Karpas-422 (cell line): ENCODE measurements around the gene SLC5A10. TPM values are rescaled to one million over a fixed set of nuclear protein-coding genes. Genes with fewer than 3 reads are reported as not detected.
"Not testable (repeated sequence)": the region's sequence is repeated elsewhere in the genome, so short reads cannot be mapped to it uniquely, and the experiment has no call there.

ENCODE experiments used
- DNase-seq: peaks from one replicate; pipeline ENCODE4 v3.0.0-alpha.2; 2015
- H2AFZ ChIP-seq: fragments of 200-600 bp; sonication (generic); 2 replicates; pipeline ENCODE4 v1.6.1; 2014; ENCODE audit warnings: antibody characterized with exemption, low read length, mixed read lengths
- H3K27ac ChIP-seq: fragments of 200-600 bp; sonication (generic); 2 replicates; pipeline ENCODE4 v1.5.1; 2014; ENCODE audit warnings: mild to moderate bottlenecking, low read length, moderate library complexity
- H3K27me3 ChIP-seq: fragments of 200-600 bp; sonication (generic); 2 replicates; pipeline ENCODE4 v1.6.1; 2014; ENCODE audit warnings: low read length, mixed read lengths
- H3K36me3 ChIP-seq: fragments of 200-600 bp; sonication (generic); 2 replicates; pipeline ENCODE4 v1.6.1; 2014; ENCODE audit warnings: low read length, mixed read lengths; ENCODE audit not compliant: insufficient read depth
- H3K4me1 ChIP-seq: fragments of 200-600 bp; sonication (generic); 2 replicates; pipeline ENCODE4 v1.6.1; 2014; ENCODE audit warnings: mild to moderate bottlenecking, low read length, mixed read lengths
- H3K4me2 ChIP-seq: fragments of 200-600 bp; sonication (generic); 2 replicates; pipeline ENCODE4 v1.6.1; 2014; ENCODE audit warnings: low read length, low read depth, mild to moderate bottlenecking; ENCODE audit not compliant: poor library complexity, severe bottlenecking
- H3K4me3 ChIP-seq: fragments of 200-600 bp; sonication (generic); 2 replicates; pipeline ENCODE4 v1.5.1; 2014; ENCODE audit warnings: mild to moderate bottlenecking, antibody characterized with exemption, low read length, mixed read lengths
- H3K79me2 ChIP-seq: fragments of 200-600 bp; sonication (generic); 2 replicates; pipeline ENCODE4 v1.6.1; 2014; ENCODE audit warnings: mild to moderate bottlenecking, low read length, mixed read lengths
- H3K9ac ChIP-seq: fragments of 200-600 bp; sonication (generic); 2 replicates; pipeline ENCODE4 v1.6.0; 2014; ENCODE audit warnings: low read length
- H3K9me2 ChIP-seq: fragments of 200-600 bp; sonication (generic), shearing (Covaris generic); replicated peaks from 2 replicates; pipeline ENCODE4 v1.6.0; 2014; ENCODE audit warnings: mild to moderate bottlenecking, low read length, moderate library complexity; ENCODE audit not compliant: insufficient read depth
- H3K9me3 ChIP-seq: fragments of 300-700, 200-600 bp; sonication (generic); 2 replicates; pipeline ENCODE4 v1.6.1; 2014; ENCODE audit warnings: low read length, mixed read lengths
- H4K20me1 ChIP-seq: fragments of 200-600 bp; sonication (generic); 2 replicates; pipeline ENCODE4 v1.6.1; 2014; ENCODE audit warnings: mild to moderate bottlenecking, antibody characterized with exemption, low read length, low read depth; ENCODE audit not compliant: insufficient read depth
- total RNA-seq: library from RNA; depleted of rRNA; stranded (reverse); fragments of >200 nt; shearing (Covaris generic); gene quantifications from 2 replicates; pipeline ENCODE4 v1.2.3, GENCODE V29; 2014; ENCODE audit warnings: low replicate concordance

Gene SLC5A10
- total RNA-seq, 1 experiment from 2014 or later: not detected

DNA sequence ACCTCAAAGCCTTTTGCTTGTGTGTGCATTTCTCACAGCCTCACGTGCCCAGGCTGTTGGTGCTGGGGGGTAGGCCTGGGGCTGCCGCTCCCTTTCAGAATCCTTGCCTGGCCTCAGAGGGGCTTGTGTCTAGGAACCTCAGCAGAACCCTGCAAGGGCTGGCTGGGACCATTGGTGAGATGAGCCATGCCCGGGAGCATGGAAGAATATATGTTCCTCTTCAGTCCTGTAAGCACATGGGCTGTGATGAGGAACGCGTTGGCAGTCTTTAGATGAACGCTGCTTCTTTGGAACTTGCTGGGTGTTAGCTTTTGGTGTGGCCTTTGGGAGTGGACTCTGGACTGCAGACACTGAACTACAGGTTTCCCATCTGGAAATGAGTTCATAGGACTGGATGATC, 32.0 kb upstream of the SLC5A10 start:
- peak; percentile 50 for DNase-seq
- H3K4me1 ChIP-seq: peaks cover 78% of the 10 kb centered on the region
- no peaks in the 10 kb centered on the region for H3K27me3 ChIP-seq
- peak overlapping the region; percentile 51 for H3K9ac ChIP-seq
- H3K4me3 ChIP-seq: no peak overlapping the region
- H3K79me2 ChIP-seq: peaks cover 54% of the 10 kb centered on the region
- H3K36me3 ChIP-seq: peaks cover 28% of the 10 kb centered on the region
- peak overlapping the region; percentile 95 for H3K27ac ChIP-seq
- no peaks in the 10 kb centered on the region for H4K20me1 ChIP-seq
- no peak overlapping the region for H2AFZ ChIP-seq
- no peaks in the 10 kb centered on the region for H3K9me3 ChIP-seq
- no peaks in the 10 kb centered on the region for H3K9me2 ChIP-seq
- H3K4me2 ChIP-seq: peak overlapping the region; percentile 71

- peak; percentile 79 for DNase-seq
- Histone ChIP-seq H3K9me2 (no peaks in the 10 kb centered on the region), H3K4me1 (peaks cover 68% of the 10 kb centered on the region), H2AFZ (no peak overlapping the region), H3K4me3 (peak overlapping the region; percentile 46), H3K9me3 (no peaks in the 10 kb centered on the region), H3K36me3 (peaks cover 34% of the 10 kb centered on the region), H3K9ac (peak overlapping the region; percentile 62), H3K27me3 (no peaks in the 10 kb centered on the region), H3K27ac (peak overlapping the region; percentile 95), H3K4me2 (peak overlapping the region; percentile 71), H4K20me1 (no peaks in the 10 kb centered on the region), H3K79me2 (peaks cover 59% of the 10 kb centered on the region)
Measured at GRCh38 chr17:18920911-18921441, 31.0 kb upstream of the SLC5A10 start.

DNA sequence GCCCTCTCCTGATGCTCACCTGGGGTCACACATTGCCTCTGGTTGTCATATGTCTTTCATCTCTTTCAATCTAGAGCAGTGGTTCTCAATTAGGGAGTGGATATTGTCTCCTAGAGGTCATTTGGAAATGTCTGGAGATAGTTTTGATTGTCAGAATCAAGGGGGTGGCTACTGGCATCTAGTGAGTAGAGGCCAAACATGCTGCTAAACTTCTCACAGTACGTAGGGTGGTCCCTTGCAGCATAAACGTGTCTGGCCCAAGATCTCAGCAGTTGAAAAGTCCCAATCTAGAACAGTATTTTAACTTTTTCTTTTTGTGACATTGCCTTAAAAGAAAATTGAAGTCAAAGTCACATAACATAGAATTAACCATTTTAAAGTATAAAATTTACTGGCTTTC, 30.5 kb upstream of the SLC5A10 start:
- H3K36me3 ChIP-seq: peaks cover 31% of the 10 kb centered on the region
- H3K4me2 ChIP-seq: peak overlapping the region; percentile 71
- H3K9me3 ChIP-seq: no peaks in the 10 kb centered on the region
- H3K9me2 ChIP-seq: no peaks in the 10 kb centered on the region
- peak overlapping the region; percentile 95 for H3K27ac ChIP-seq
- H2AFZ ChIP-seq: no peak overlapping the region
- H3K4me1 ChIP-seq: peaks cover 63% of the 10 kb centered on the region
- no peaks in the 10 kb centered on the region for H3K27me3 ChIP-seq
- H4K20me1 ChIP-seq: no peaks in the 10 kb centered on the region
- H3K79me2 ChIP-seq: peaks cover 59% of the 10 kb centered on the region
- peak overlapping the region; percentile 46 for H3K4me3 ChIP-seq
- DNase-seq: no peak
- H3K9ac ChIP-seq: peak overlapping the region; percentile 62

GRCh38 chr17:18921912-18922451, 30.0 kb upstream of the SLC5A10 start:
- Histone ChIP-seq H3K9ac (peak overlapping the region; percentile 62), H3K79me2 (peaks cover 59% of the 10 kb centered on the region), H3K36me3 (peaks cover 31% of the 10 kb centered on the region), H3K9me3 (no peaks in the 10 kb centered on the region), H3K4me1 (peaks cover 58% of the 10 kb centered on the region), H3K9me2 (no peaks in the 10 kb centered on the region), H3K4me3 (peak overlapping the region; percentile 46), H3K4me2 (peak overlapping the region; percentile 71), H4K20me1 (no peaks in the 10 kb centered on the region), H3K27me3 (no peaks in the 10 kb centered on the region), H3K27ac (peak overlapping the region; percentile 95), H2AFZ (no peak overlapping the region)
- DNase-seq: peak; percentile 72

- H3K9me3 ChIP-seq, H2AFZ ChIP-seq, H3K27me3 ChIP-seq, H3K9ac ChIP-seq, H3K4me3 ChIP-seq, H3K9me2 ChIP-seq, H4K20me1 ChIP-seq: not testable (repeated sequence)
- Histone ChIP-seq H3K27ac (peak overlapping the region; percentile 95), H3K4me2 (peak overlapping the region; percentile 71), H3K79me2 (peaks cover 58% of the 10 kb centered on the region), H3K4me1 (peaks cover 53% of the 10 kb centered on the region), H3K36me3 (peaks cover 37% of the 10 kb centered on the region)
- DNase-seq: peak; percentile 64
Measured at GRCh38 chr17:18922596-18922995, 29.4 kb upstream of the SLC5A10 start.

- Histone ChIP-seq H2AFZ (no peak overlapping the region), H4K20me1 (no peaks in the 10 kb centered on the region), H3K27ac (no peak overlapping the region), H3K36me3 (peaks cover 43% of the 10 kb centered on the region), H3K9ac (no peak overlapping the region), H3K27me3 (no peaks in the 10 kb centered on the region), H3K9me2 (no peaks in the 10 kb centered on the region), H3K4me3 (no peak overlapping the region), H3K4me2 (no peak overlapping the region), H3K79me2 (peaks cover 35% of the 10 kb centered on the region), H3K4me1 (peaks cover 30% of the 10 kb centered on the region), H3K9me3 (no peaks in the 10 kb centered on the region)
- DNase-seq: no peak
Measured at GRCh38 chr17:18925187-18925586, 26.8 kb upstream of the SLC5A10 start.

GRCh38 chr17:18928628-18929125, 23.3 kb upstream of the SLC5A10 start:
- Histone ChIP-seq H3K79me2 (peaks cover 8% of the 10 kb centered on the region), H3K9me3 (no peaks in the 10 kb centered on the region), H3K27ac (no peak overlapping the region), H4K20me1 (0 out of 2 replicates have a peak, but pooled peaks cover 3% of the 10 kb centered on the region), H3K9ac (no peak overlapping the region), H3K9me2 (no peaks in the 10 kb centered on the region), H3K4me3 (no peak overlapping the region), H3K27me3 (no peaks in the 10 kb centered on the region), H2AFZ (no peak overlapping the region), H3K4me2 (no peak overlapping the region), H3K36me3 (peaks cover 49% of the 10 kb centered on the region), H3K4me1 (no peaks in the 10 kb centered on the region)
- DNase-seq: no peak

DNA sequence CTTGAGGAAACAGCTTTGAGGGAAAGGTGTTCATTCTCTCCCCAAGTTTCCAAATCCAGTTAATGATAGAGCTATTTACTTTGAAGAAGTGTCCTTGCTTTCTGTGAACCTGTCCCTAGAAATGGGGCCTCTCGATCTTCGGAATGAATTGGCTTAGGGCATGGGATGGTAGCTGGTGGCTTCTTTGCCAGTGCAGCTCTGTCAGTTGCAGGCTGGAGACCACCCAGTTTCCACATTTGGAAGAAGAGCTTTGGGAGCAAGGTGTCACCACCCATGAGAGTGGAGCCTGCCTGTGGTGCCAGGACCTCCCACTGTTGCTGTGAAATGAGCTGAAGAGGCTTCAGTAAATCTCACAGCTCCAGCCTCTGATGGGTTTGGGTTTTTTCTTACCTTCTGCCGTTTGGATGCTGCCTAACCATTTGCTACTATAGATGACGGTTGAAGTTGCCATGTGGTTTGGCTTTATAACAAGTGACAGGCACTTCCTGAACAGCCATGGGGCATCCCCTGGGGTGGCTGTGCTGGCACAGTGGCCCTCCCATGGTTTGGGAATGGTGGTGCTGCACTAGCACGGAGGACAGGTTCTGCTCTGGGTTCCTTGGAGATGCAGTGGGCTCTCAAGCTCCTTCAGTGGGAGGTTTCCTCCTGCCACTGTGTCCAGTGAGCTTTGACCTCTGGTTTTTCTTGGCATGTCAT, 19.5 kb upstream of the SLC5A10 start:
- Histone ChIP-seq H3K27ac (no peak overlapping the region), H2AFZ (no peak overlapping the region), H3K9me3 (no peaks in the 10 kb centered on the region), H3K4me1 (no peaks in the 10 kb centered on the region), H3K4me2 (no peak overlapping the region), H3K9ac (no peak overlapping the region), H3K36me3 (peaks cover 29% of the 10 kb centered on the region), H3K27me3 (no peaks in the 10 kb centered on the region), H3K4me3 (no peak overlapping the region), H4K20me1 (0 out of 2 replicates have a peak, but pooled peaks cover 3% of the 10 kb centered on the region), H3K9me2 (no peaks in the 10 kb centered on the region), H3K79me2 (no peaks in the 10 kb centered on the region)
- DNase-seq: no peak
